ENCODE results near the gene AK6. TPM values are rescaled to one million over a fixed set of nuclear protein-coding genes. Genes with fewer than 3 reads are reported as not detected.

AK6 gene
- polyA plus RNA-seq, 1 experiment: 11.6 TPM

DNA sequence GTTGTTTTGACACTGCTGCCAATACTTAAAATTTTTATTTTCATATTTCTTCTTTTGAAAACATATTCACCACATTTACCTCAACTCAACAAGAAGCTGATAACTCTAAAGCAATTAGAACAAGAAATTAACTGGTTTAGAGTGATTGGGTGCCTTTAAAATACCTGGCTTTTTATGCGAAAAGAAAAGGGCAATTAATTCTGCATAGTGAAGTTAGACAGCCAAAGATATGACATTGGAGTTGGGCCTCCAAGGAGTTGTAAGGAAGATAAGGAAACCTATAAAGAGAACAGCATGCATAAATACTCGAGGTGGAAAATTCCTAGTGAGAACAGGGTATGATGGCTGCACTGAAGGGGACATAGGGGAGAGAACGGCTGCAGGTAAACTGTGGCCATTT, 9.6 kb downstream of the AK6 start:
- TF ChIP-seq, protein P1, sequence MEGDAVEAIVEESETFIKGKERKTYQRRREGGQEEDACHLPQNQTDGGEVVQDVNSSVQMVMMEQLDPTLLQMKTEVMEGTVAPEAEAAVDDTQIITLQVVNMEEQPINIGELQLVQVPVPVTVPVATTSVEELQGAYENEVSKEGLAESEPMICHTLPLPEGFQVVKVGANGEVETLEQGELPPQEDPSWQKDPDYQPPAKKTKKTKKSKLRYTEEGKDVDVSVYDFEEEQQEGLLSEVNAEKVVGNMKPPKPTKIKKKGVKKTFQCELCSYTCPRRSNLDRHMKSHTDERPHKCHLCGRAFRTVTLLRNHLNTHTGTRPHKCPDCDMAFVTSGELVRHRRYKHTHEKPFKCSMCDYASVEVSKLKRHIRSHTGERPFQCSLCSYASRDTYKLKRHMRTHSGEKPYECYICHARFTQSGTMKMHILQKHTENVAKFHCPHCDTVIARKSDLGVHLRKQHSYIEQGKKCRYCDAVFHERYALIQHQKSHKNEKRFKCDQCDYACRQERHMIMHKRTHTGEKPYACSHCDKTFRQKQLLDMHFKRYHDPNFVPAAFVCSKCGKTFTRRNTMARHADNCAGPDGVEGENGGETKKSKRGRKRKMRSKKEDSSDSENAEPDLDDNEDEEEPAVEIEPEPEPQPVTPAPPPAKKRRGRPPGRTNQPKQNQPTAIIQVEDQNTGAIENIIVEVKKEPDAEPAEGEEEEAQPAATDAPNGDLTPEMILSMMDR (IDR thresholded peaks at IDR 0.05; ENCODE audit: insufficient read depth, low read depth, low read length): no peak
- H3K36me3 ChIP-seq (ENCODE audit: control insufficient read depth, insufficient read depth, low read length): peaks cover 3% of the 10 kb centered on the region; the same call in 1 of the 2 replicates
- H3K27me3 ChIP-seq (ENCODE audit: control insufficient read depth, insufficient read depth, low read length): no peaks in the 10 kb centered on the region
- ChIA-PET CTCF (no interaction called here), POLR2A (no interaction called here)
- H3K4me3 ChIP-seq (ENCODE audit: low read depth, low read length): no peak overlapping the region
- no peak for DNase-seq (ENCODE audit: low read depth)

DNA sequence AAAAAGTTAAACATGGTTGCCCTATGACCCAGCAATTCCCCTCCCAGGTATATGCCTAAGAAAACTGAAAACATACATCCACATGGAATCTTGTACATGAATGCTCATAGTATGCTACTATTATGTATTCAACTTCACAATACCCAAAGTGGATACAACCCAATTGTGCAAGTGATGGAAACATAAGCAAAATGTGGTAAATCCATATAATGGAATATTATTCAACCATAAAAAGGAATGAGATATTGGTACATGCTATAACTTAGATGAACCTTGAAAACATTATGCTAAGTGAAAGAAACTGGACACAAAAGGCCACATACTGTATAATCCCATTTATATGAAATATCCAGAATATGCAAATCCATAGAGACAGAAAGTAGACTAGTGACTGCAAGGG, 18.7 kb downstream of the AK6 start:
- Histone ChIP-seq H3K36me3 (ENCODE audit: control insufficient read depth, insufficient read depth, low read length) (peaks cover 5% of the 10 kb centered on the region), H3K4me3 (ENCODE audit: low read depth, low read length) (no peak overlapping the region), H3K27me3 (ENCODE audit: control insufficient read depth, insufficient read depth, low read length) (no peaks in the 10 kb centered on the region)
- TF ChIP-seq, protein P1 (IDR thresholded peaks at IDR 0.05; ENCODE audit: insufficient read depth, low read depth, low read length): no peak
- ChIA-PET CTCF (no interaction called here), POLR2A (no interaction called here)
- DNase-seq (ENCODE audit: low read depth): no peak

DNA sequence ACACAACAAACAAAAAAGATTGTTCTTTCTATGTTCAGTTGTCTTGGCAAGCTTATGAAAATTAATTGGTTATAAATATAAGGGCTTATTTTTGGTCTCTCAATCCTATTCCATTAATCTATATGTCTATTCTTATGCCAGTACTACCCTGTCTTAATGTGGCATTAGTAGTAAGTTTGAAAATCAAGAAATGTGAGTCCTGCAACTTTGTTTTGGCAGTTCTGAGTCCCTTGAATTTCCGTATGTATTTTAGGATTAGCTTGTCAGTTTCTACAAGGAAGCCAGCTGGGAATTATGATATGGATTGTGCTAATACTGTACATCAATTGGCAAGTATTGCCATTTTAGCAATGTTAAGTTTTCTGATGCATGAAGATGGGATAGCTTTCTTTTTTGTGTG, 26.2 kb downstream of the AK6 start:
- no peaks in the 10 kb centered on the region for H3K27me3 ChIP-seq (ENCODE audit: control insufficient read depth, insufficient read depth, low read length)
- H3K36me3 ChIP-seq (ENCODE audit: control insufficient read depth, insufficient read depth, low read length): no peaks in the 10 kb centered on the region
- ChIA-PET POLR2A (no interaction called here), CTCF (no interaction called here)
- H3K4me3 ChIP-seq (ENCODE audit: low read depth, low read length): no peak overlapping the region
- DNase-seq (ENCODE audit: low read depth): no peak
- TF ChIP-seq, protein P1 (IDR thresholded peaks at IDR 0.05; ENCODE audit: insufficient read depth, low read depth, low read length): no peak

GRCh38 chr5:69341520-69342161, 27.7 kb downstream of the AK6 start:
- TF ChIP-seq, protein P1 (IDR thresholded peaks at IDR 0.05; ENCODE audit: insufficient read depth, low read depth, low read length): no peak
- H3K27me3 ChIP-seq (ENCODE audit: control insufficient read depth, insufficient read depth, low read length): no peaks in the 10 kb centered on the region
- ChIA-PET CTCF (no interaction called here), POLR2A (no interaction called here)
- no peak for DNase-seq (ENCODE audit: low read depth)
- no peaks in the 10 kb centered on the region for H3K36me3 ChIP-seq (ENCODE audit: control insufficient read depth, insufficient read depth, low read length)
- H3K4me3 ChIP-seq (ENCODE audit: low read depth, low read length): no peak overlapping the region

- POLR2A ChIA-PET: no interaction called here
- CTCF ChIA-PET: interaction anchor here (0.6 to 4.3 kb wide), 17 partner anchors 8 to 1452 kb away, joined by 3 to 22 read pairs (median 4); partner anchors contain the start of genes CCNB1 and SLC30A5
- TF ChIP-seq, protein P1 (IDR thresholded peaks at IDR 0.05; ENCODE audit: insufficient read depth, low read depth, low read length): no peak
- no peaks in the 10 kb centered on the region for H3K27me3 ChIP-seq (ENCODE audit: control insufficient read depth, insufficient read depth, low read length)
- no peak overlapping the region for H3K4me3 ChIP-seq (ENCODE audit: low read depth, low read length)
- DNase-seq (ENCODE audit: low read depth): no peak
- H3K36me3 ChIP-seq (ENCODE audit: control insufficient read depth, insufficient read depth, low read length): no peaks in the 10 kb centered on the region
Measured at GRCh38 chr5:69335341-69335935, 33.9 kb downstream of the AK6 start.
